WERI-Rb-1 (cell line): ENCODE results near the gene RBPJL.

Experiments used
- DNase-seq: peaks from one replicate; pipeline ENCODE4 v3.0.0-alpha.2; 2020
- H3K27ac ChIP-seq: fragments of 250-450 bp; sonication (Bioruptor Pico); 2 replicates; pipeline ENCODE4 v1.5.1; 2020; ENCODE audit warnings: mild to moderate bottlenecking, moderate library complexity
- H3K27me3 ChIP-seq: fragments of 250-450 bp; sonication (Bioruptor Pico); 2 replicates; pipeline ENCODE4 v1.5.1; 2021; ENCODE audit warnings: mild to moderate bottlenecking, low read depth, moderate library complexity; ENCODE audit not compliant: insufficient read depth, severe bottlenecking
- H3K36me3 ChIP-seq: fragments of 250-450 bp; sonication (Bioruptor Pico); 2 replicates; pipeline ENCODE4 v1.5.1; 2020; ENCODE audit warnings: mild to moderate bottlenecking, moderate library complexity
- H3K4me3 ChIP-seq: 2 replicates; pipeline ENCODE4 v1.5.1; 2011; ENCODE audit warnings: low read depth, mild to moderate bottlenecking, control low read depth, low read length
- H3K9me3 ChIP-seq: fragments of 250-450 bp; sonication (Bioruptor Pico); 2 replicates; pipeline ENCODE4 v1.5.1; 2021; ENCODE audit warnings: mild to moderate bottlenecking, moderate library complexity; ENCODE audit not compliant: severe bottlenecking
- TF ChIP-seq, protein P1 (sequence below): IDR thresholded peaks from 2 replicates; pipeline ENCODE4 v1.5.1; 2011; ENCODE audit warnings: low read depth, mild to moderate bottlenecking, control low read depth, inconsistent platforms, low read length

Gene RBPJL, protein sequence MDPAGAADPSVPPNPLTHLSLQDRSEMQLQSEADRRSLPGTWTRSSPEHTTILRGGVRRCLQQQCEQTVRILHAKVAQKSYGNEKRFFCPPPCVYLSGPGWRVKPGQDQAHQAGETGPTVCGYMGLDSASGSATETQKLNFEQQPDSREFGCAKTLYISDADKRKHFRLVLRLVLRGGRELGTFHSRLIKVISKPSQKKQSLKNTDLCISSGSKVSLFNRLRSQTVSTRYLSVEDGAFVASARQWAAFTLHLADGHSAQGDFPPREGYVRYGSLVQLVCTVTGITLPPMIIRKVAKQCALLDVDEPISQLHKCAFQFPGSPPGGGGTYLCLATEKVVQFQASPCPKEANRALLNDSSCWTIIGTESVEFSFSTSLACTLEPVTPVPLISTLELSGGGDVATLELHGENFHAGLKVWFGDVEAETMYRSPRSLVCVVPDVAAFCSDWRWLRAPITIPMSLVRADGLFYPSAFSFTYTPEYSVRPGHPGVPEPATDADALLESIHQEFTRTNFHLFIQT

DNA sequence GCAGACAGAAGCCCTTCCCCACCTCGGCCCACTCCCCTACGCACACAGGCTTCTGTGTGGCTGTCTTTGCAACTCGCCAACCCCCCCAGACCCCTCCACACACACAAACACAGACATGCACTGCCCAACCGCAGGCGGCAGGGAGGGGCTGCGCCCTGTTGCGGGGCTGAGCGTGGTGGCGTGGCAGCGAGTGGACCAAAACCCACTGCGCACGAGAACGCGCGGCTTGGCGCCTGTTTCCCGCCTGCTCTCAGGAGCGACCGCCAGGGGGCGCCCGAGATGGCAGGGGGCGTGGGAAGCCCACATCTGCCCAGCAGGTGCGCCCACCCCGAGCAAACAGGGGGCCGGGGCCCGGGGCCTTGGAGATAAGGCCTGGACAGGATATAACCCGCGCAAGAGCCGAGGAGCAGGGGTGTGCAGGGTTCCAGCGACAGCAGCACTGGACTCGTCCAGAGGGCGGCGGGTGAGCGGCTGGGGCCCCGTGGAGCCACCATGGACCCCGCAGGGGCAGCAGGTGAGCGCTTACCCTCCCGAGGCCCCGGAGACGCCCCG is at the start of gene RBPJL:
Gene RBPJL (plus strand): TSS at position 410 of the 552 bp plus-strand sequence. CDS start 83 bp downstream, at position 493.
- Histone ChIP-seq H3K27me3 (no peaks in the 10 kb centered on the region), H3K9me3 (no peaks in the 10 kb centered on the region), H3K27ac (no peak within 1 kb of the TSS), H3K36me3 (no peaks in the 10 kb centered on the region), H3K4me3 (no peak within 1 kb of the TSS)
- TF ChIP-seq, protein P1, sequence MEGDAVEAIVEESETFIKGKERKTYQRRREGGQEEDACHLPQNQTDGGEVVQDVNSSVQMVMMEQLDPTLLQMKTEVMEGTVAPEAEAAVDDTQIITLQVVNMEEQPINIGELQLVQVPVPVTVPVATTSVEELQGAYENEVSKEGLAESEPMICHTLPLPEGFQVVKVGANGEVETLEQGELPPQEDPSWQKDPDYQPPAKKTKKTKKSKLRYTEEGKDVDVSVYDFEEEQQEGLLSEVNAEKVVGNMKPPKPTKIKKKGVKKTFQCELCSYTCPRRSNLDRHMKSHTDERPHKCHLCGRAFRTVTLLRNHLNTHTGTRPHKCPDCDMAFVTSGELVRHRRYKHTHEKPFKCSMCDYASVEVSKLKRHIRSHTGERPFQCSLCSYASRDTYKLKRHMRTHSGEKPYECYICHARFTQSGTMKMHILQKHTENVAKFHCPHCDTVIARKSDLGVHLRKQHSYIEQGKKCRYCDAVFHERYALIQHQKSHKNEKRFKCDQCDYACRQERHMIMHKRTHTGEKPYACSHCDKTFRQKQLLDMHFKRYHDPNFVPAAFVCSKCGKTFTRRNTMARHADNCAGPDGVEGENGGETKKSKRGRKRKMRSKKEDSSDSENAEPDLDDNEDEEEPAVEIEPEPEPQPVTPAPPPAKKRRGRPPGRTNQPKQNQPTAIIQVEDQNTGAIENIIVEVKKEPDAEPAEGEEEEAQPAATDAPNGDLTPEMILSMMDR = peak; percentile 48
- no peak for DNase-seq

DNA sequence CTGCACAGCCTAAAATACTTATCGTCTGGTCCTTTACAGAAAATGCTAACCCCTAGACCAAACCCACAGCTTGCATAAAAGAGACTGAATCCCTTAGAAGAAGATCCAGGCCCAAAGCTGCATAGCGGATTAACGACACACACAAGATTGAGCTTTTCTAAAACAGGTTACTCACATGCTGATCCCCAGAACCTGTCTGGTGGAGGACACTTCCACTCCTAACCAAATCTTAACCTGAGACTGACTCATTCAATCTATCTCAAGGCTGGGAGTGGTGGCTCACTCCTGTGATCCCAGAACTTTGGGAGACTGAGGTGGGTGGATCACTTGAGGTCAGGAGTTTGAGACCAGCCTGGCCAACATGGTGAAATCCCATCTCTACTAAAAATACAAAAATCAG is 49.5 kb upstream of the RBPJL start:
- Histone ChIP-seq H3K27ac (no peak overlapping the region), H3K36me3 (no peaks in the 10 kb centered on the region), H3K4me3 (no peak overlapping the region), H3K27me3 (no peaks in the 10 kb centered on the region), H3K9me3 (no peaks in the 10 kb centered on the region)
- TF ChIP-seq, protein P1 = no peak
- no peak for DNase-seq

DNA sequence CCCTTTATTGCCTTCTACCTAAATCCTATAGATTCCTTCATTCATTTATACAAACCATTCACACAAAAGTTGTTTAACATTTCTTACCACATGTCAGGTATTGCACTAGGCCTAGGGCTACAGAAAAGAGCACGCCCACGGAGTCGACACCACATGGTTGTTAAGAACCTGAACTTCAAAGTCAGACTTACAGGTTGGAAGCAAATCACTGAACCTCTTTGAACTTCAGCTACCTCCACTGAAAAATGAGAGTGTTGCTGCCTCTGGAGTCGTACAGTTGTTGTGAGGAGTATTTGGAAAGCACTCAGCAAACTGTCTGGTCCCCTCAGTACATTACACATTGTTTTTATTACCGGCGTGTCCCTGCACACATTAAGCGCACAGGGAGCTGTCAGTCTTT is 48.9 kb upstream of the RBPJL start:
- H3K27me3 ChIP-seq = no peaks in the 10 kb centered on the region
- H3K27ac ChIP-seq = no peak overlapping the region
- no peak for DNase-seq
- H3K36me3 ChIP-seq = no peaks in the 10 kb centered on the region
- no peak overlapping the region for H3K4me3 ChIP-seq
- H3K9me3 ChIP-seq = no peaks in the 10 kb centered on the region
- TF ChIP-seq, protein P1 = no peak

DNA sequence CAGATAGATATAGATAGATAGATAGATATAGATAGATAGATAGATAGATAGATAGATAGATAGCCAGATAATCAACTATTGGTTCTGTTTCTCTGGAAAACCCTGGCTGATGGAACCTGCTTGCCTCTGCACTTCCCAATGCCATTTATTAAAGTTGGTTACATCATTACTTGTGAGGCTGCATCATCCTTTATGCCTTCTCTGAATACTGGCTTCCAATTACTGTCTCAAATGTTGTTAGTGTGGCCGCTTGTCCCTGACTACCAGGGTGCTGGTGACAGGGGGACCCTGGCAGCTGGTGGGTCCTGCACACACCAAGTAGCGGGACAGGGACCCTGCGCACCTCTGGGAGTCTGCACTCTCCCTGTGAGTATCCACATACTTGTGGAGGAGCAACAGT is 48.4 kb upstream of the RBPJL start:
- H3K27ac ChIP-seq = no peak overlapping the region
- H3K36me3 ChIP-seq = no peaks in the 10 kb centered on the region
- TF ChIP-seq, protein P1 = no peak

DNA sequence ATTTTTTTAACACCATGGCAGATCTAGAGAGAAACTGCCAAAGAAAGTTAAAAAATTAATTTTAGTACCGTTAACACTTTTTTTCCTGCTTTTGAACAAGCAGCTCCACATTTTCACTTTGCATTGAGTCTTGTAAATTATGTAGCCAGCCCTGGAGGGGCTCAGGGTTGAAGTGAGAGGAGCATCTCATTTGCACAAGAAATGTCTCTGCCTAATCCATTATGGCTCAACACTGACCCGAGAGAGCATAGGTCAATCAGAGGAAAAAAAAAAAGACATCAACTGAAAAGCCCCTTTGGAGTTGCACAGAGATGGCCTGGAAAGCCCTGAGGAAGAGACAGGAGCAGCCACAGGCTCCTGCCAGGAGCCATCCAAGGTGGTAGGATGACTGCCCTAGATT is 48.0 kb upstream of the RBPJL start:
- no peaks in the 10 kb centered on the region for H3K27me3 ChIP-seq
- TF ChIP-seq, protein P1 = no peak
- H3K27ac ChIP-seq = no peak overlapping the region
- no peaks in the 10 kb centered on the region for H3K36me3 ChIP-seq
- no peaks in the 10 kb centered on the region for H3K9me3 ChIP-seq
- H3K4me3 ChIP-seq = no peak overlapping the region
- DNase-seq = no peak

More for the DNA sequence above, 48.4 kb upstream of the RBPJL start:
- no peaks in the 10 kb centered on the region for H3K9me3 ChIP-seq
- H3K27me3 ChIP-seq = no peaks in the 10 kb centered on the region
- DNase-seq = no peak
- no peak overlapping the region for H3K4me3 ChIP-seq
